GM21381 (cell line): ENCODE measurements around the gene DAB1.
"Not testable (repeated sequence)": the region's sequence is repeated elsewhere in the genome, so short reads cannot be mapped to it uniquely, and the experiment has no call there.

Experiments
- ATAC-seq: cut with Tn5 transposase; IDR thresholded peaks from one replicate; pipeline ENCODE4 v1.9.1; 2021; ENCODE audit warnings: mild to moderate bottlenecking, moderate library complexity; ENCODE audit not compliant: unreplicated experiment

DAB1 gene

GRCh38 chr1:57089855-57090254 lies 334.0 kb downstream of the DAB1 start:
- no peak for ATAC-seq

DNA sequence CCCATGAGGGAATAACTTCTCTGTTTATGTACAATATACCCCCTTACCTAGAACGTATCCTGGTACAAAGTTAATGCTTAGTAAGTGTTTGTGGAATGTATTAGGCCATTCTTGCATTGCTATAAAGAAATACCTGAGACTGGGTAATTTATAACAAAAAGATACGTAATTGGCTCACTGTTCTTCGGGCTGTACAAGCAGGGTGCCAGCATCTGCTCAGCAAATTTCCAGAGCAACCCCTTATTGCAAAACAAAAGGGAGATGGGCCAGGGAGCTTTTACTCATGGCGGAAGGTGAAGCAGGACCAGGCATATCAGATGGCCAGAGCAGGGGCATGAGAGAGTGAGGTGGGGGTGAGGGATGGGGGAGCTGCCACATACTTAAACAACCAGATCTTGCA lies 334.6 kb downstream of the DAB1 start:
- ATAC-seq, result no peak

DNA sequence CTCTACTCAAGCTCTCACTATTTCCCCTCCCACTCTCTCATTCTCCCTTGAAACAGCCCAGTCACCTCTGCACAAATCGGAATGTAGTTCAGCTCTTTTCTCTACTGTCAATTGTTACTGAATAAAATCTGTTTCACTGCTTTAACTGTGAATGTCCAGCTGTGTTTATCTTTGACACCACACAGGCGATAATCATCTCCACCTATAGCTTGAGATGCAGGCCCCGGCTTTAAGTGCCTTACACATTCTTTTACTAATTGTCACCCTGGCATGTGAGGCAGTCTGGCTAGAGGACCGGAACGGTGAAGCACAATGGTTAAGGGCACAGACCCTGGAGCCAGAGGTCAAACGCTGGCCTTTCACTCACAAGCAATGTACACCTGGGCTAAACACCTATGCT lies 335.2 kb downstream of the DAB1 start:
- ATAC-seq, result no peak

DNA sequence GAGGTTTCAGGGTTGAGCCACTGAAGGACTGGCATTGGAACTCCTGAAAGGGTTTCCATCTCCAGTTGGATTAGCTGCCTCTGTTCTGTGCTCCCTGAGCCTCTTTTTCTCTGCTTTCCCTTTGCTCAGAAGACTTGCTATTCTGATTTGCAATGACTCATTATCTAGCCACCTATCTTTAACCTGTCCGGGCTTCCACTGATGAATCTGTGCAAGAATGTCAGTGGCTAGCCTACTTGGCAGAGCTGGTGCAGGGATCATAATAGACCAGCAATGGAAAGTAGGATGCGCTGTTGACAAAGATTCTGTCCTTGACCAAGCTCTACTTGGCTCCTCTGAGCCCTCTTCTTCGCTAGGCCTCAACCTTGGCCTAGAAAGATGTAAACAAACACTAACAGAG lies 336.2 kb downstream of the DAB1 start:
- ATAC-seq, result not testable (repeated sequence)

DNA sequence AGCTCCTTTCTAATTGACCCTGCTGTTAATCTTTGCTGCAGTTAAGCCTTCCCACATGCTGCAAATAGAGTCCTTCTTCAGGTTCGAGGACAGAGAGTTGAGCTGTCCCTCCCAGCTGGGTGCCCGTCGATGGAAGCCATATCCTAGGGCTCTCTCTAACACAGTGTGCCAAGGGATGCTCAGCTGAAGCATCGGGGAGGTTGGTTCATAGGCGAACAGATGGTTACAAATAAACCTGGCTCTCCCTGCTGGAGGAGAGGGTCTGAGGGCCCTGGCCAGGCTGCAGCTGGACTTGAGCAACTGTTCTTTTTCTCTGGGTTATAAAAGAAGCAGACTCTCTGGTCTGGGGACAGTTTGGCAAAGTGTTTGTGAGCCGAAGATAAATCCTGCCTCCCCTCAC lies 337.7 kb downstream of the DAB1 start:
- no peak for ATAC-seq

DNA sequence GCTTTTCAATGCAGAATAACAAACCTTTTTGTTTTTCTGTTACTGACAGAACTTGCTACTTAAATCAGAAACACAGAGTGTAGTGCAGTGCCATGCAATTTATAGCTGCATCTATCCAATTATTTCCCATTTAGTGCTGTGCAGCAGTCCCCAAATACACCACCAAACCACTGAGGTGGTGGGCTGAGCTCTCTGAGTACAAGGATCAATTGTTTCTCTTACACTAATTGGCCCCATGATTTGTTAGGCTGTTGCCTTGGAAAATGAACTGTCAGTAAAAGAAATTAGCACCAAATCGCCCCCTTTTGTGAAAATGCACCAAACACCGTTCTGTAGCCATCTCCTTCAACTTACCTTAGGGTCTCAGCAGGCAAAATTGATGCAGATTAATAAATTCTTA lies 339.2 kb downstream of the DAB1 start:
- ATAC-seq, result no peak

DNA sequence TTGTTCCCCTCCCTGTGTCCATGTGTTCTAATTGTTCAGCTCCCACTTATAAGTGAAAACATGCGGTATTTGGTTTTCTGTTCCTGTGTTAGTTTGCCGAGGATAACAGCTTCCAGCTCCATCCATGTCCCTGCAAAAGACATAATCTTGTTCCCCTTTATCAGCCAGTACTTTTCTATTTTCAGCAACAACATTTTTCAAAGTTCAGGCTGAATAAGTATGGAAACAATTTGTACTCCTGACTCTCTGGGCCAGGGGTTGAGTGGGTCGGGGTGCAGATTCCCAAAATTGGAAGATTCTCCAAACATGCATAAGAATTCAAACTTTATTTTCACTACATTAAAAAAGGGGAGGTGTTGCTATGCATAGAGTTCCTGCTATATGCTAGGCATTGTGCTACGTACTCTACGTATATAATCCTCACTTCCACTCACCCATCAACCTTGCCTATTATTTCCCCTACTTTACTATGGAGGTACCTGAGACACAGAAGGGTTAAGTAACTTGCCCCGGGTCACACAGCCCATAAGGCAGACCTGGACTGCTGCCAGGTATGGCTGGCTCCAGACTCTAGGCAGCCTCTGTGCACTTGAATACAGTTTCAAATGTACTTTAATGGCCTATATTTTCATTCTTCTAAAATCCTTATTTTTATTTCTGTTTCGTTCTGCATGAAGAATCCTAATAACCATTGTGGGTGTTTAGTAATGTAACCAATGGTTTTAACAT lies 341.0 kb downstream of the DAB1 start:
- no peak for ATAC-seq

DNA sequence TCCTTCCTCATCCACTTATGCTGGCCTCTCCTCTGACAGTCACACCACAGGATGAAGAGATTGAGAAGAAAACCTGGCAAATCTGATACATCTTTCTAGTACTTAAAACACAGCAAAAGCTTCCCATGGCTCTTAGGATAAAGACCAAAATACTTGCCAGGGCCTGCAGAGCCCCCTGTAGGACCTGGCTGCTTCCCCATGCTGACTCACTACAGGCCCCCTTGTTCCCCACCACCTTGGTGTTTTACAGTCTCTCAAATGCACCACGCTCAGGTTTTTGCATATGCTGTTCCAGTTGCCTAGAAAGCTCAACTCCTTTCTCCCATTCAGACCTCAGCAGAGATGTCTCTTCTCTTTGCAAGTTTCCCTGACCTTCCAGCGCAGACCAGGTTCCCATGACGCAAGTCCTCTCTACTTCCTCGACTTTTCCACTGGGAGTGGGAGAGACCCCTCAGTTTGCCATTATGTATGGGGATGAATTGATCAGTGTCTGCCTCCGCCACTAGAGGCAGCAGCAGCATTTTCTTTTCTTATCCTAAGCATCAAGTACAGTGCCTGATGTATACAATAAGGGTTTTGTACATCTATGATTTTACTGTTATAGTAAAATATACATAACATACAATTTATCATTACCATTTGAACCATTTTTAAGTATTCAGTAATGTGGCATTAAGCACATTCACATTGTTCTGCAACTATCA lies 344.3 kb downstream of the DAB1 start:
- no peak for ATAC-seq

- ATAC-seq, result no peak
Measured at GRCh38 chr1:57072401-57073110, 351.3 kb downstream of the DAB1 start.

GRCh38 chr1:57067863-57068262 lies 356.0 kb downstream of the DAB1 start:
- ATAC-seq, result no peak

DNA sequence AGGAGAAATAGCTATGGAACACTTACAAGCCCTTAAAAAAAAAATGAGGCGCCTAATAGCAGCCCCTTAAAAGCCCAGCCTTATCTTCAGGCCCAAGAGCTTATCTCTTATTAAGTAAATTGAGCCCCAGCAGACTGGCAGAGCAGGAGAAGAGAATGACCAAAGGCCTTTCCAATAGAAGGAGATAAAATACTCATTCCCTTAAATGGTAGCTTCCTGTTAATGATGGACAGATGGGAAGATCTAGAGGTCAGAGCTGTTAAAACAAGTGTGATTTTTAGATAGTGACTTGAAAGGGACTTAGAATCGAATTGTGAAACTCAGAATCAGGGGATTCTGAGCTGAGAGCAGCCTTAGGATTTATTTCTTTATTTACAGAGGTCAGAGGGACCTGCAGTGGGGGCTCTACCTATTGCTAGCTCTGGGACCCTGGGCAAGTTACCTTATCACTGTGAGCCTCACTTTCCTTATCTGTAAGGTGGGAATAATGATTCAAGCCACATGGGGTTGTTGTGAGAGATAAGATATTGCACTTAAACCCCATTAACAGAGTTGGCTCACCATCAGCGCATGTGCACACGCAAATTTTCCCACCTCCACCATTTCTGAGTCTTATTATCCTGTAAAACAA lies 356.8 kb downstream of the DAB1 start:
- no peak for ATAC-seq

GRCh38 chr1:57065442-57065841 lies 358.4 kb downstream of the DAB1 start:
- ATAC-seq, result no peak

- no peak for ATAC-seq
Measured at GRCh38 chr1:57064379-57065140, 359.3 kb downstream of the DAB1 start.

GRCh38 chr1:57063406-57064125 lies 360.3 kb downstream of the DAB1 start:
- no peak for ATAC-seq

DNA sequence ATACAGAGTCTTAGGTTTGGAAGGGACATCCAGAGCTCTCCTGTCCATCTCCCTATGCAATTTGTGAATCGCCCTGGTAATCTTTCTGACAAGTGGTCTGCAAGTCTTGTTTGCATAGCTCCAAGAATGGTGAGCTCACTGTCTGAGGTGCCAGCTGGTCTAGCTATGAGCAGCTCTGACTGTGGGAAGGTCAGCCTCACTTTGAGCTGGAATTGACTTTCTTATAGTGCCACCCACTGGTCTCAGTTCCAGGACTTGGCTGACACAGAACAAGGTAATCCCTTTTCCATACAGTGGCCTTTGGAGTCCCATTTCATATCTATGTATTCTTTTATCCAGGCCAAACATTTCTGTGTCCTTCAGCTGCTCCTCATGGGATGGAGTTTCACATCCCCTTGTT lies 362.5 kb downstream of the DAB1 start:
- ATAC-seq, result no peak

- ATAC-seq, result no peak
Measured at GRCh38 chr1:57060451-57060850, 363.4 kb downstream of the DAB1 start.

DNA sequence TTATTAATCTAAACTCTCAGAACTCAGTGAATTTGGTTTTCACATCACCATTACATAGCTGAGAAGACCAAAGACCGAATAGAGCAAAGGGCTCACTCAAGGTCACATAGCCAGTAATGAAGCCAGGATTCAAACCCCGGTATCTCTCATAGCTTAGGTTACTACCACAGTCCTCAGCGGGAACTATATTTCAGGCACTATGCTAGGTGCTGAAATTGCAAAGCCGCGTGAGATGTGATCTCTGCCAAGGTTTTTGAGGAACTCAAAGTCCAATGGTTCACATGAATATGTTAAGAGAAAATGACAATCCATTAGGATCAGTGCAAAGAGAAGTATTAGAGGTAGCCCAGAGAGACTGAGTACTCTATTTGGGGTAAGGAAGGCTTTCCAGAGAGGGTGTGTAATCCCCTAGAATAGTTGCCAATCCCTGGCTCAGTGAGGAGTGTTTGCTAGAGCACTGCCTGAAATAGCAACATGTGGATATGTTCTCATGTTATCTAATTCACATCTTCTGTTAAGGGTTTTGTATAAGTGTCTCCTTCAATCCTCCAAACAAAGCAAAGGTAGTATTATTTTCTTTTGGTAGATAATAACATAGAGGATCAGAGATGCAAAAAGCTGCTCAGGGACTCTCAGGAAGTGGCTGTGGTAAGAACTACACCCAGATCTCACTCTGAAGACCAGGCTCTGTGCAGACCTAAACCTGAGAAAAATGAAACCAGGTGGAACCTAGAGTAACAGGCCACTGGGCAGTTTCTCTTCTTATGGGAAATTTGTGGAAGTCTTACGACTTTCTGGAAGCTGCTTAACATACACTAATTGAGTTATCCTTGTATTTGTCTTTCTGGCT lies 365.0 kb downstream of the DAB1 start:
- ATAC-seq, result no peak

GRCh38 chr1:57048856-57049255 lies 375.0 kb downstream of the DAB1 start:
- no peak for ATAC-seq

DNA sequence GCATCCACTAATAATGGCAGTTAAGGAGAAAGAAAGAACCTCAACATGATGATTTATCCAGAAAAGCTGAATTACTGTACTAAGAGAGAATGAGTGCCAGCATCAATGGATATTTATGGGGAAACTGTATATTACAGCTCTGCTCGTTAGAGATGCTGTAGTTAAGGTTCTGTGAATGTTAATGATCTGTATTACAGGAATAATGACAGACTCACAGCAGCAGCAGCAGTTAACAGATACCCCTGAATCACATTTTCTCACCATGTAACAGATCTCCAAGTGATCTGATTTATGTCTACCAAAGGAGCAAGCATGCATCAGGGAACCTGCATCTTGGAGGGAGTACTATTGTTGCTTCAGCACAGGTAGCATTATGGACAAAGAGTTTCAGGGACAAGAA lies 377.4 kb downstream of the DAB1 start:
- no peak for ATAC-seq
